Stomach (tissue), 4 donors: ENCODE measurements around the gene TLR9.

ENCODE experiments used
- POLR2A ChIP-seq, 4 donors: fragments of 450-650 bp; IDR thresholded peaks; one replicate each; pipeline ENCODE4 v1.6.1; 2016; ENCODE audit warnings: antibody characterized with exemption in 4 of 4, control low read depth in 2 of 4, mild to moderate bottlenecking in 1 of 4, moderate library complexity in 1 of 4
- POLR2AphosphoS5 ChIP-seq, 3 donors: sonication (generic); formaldehyde crosslinking; IDR thresholded peaks; one replicate each; pipeline ENCODE4 v1.6.1; 2016; ENCODE audit warnings: antibody characterized with exemption in 3 of 3
- TF ChIP-seq, protein P1 (sequence below), 7 experiments: fragments of 450-650 bp in 4 of 7; fragments of 200-600 bp in 3 of 7; sonication (generic) in 3 of 7; IDR thresholded peaks; one replicate each; pipeline ENCODE4 v1.5.1; 2016 to 2019; ENCODE audit warnings: antibody characterized with exemption in 7 of 7, control low read depth in 2 of 7, mild to moderate bottlenecking in 1 of 7

DNA sequence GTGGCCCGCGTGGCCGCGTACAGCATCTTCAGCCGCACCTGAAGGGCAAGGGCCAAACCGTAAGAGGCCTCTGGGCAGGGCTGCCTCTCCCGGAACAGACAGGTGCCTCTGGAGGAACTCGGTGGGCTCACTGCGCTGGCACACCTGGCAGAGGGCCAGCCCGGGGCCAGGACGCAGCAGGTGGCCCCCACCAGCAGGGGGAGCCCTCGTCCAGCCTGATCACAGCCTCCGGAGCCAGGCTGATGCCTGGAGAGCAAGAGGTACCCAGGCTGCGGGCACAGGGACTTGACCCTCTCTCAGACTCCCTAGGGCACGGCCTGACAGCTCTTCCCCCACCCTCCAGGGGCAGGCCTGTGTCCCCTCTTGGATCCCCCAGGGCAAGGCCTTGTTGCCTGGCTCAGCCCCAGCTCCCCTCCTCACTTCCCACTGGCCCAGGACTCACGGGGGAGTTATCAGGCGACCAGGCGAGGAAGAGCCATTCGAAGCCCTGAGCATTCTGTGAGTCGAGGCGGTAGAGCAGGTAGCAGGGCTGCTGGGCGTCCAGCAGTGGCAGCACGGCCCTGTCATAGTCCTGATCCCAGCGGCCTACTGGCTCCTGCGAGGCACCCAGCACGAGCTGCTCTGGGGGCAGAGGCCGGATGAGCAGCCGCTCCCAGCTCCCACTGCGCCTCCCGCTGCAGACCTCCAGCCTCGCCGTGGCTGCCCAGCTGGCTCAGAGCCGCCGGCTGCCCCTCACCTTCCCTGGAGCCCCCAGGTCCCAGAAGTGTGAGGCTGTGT is 6.2 kb upstream of the TLR9 start:
- TF ChIP-seq, protein P1, sequence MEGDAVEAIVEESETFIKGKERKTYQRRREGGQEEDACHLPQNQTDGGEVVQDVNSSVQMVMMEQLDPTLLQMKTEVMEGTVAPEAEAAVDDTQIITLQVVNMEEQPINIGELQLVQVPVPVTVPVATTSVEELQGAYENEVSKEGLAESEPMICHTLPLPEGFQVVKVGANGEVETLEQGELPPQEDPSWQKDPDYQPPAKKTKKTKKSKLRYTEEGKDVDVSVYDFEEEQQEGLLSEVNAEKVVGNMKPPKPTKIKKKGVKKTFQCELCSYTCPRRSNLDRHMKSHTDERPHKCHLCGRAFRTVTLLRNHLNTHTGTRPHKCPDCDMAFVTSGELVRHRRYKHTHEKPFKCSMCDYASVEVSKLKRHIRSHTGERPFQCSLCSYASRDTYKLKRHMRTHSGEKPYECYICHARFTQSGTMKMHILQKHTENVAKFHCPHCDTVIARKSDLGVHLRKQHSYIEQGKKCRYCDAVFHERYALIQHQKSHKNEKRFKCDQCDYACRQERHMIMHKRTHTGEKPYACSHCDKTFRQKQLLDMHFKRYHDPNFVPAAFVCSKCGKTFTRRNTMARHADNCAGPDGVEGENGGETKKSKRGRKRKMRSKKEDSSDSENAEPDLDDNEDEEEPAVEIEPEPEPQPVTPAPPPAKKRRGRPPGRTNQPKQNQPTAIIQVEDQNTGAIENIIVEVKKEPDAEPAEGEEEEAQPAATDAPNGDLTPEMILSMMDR (IDR thresholded peaks at IDR 0.05), result peak in 5 of 7 experiments; percentile 82 to 95 (median 92)
- TF ChIP-seq POLR2A (IDR thresholded peaks at IDR 0.05) (no peak), POLR2AphosphoS5 (IDR thresholded peaks at IDR 0.05) (peak in 2 of 3 donors; percentile 14 to 64)
